H1 (cell line): ENCODE data around the gene DBNL. TPM values are rescaled to one million over a fixed set of nuclear protein-coding genes. Genes with fewer than 3 reads are reported as not detected.
"Not testable (repeated sequence)": the region's sequence is repeated elsewhere in the genome, so short reads cannot be mapped to it uniquely, and the experiment has no call there.

ENCODE experiments used
- CTCF ChIA-PET: fragments of 300-600 bp; sonication (Branson Sonifier 250); formaldehyde crosslinking; loops from one replicate; lab custom pipeline; 2021; ENCODE audit not compliant: partially characterized antibody; lab: Charles Lee
- POLR2A ChIA-PET: fragments of 300-600 bp; sonication (Branson Sonifier 250); formaldehyde crosslinking; loops from one replicate; lab custom pipeline; 2021; ENCODE audit warnings: inconsistent platforms; ENCODE audit not compliant: partially characterized antibody; lab: Charles Lee
- DNase-seq, 2 experiments: peaks; one replicate each; pipeline versions ENCODE4 v3.0.0 to v3.0.0-alpha.2; 2010 to 2022; ENCODE audit warnings: low spot score in 2 of 2, low read depth in 1 of 2, mixed read lengths in 1 of 2
- FAIRE-seq: peaks from 2 replicates; lab custom pipeline; 2011; peaks lifted over from hg19 to GRCh38; lab: Jason Lieb, UNC
- H2AFZ ChIP-seq: 2 replicates; pipeline ENCODE4 v1.8.1; 2012; ENCODE audit warnings: low read length, inconsistent platforms
- H2AK5ac ChIP-seq: 2 replicates; pipeline ENCODE4 v1.6.1; 2013; ENCODE audit warnings: low read depth, low read length
- H2BK120ac ChIP-seq: replicated peaks from 2 replicates; pipeline ENCODE3; 2013; ENCODE audit warnings: low read depth, low read length, inconsistent platforms
- H2BK12ac ChIP-seq: 2 replicates; pipeline ENCODE4 v1.6.1; 2013; ENCODE audit warnings: low read depth, low read length
- H2BK15ac ChIP-seq: 2 replicates; pipeline ENCODE4 v1.6.1; 2013; ENCODE audit warnings: low read length
- H2BK20ac ChIP-seq: 2 replicates; pipeline ENCODE4 v1.6.1; 2013; ENCODE audit warnings: low read length
- H2BK5ac ChIP-seq: 2 replicates; pipeline ENCODE4 v1.6.1; 2013; ENCODE audit warnings: low read depth, low read length
- H3K14ac ChIP-seq: 2 replicates; pipeline ENCODE4 v1.6.1; 2013; ENCODE audit warnings: inconsistent platforms; ENCODE audit not compliant: insufficient read length
- H3K18ac ChIP-seq: 2 replicates; pipeline ENCODE4 v1.6.1; 2013; ENCODE audit warnings: low read length; ENCODE audit errors: extremely low read depth
- H3K23ac ChIP-seq: 2 replicates; pipeline ENCODE4 v1.6.1; 2013; ENCODE audit warnings: inconsistent platforms; ENCODE audit not compliant: insufficient read length
- H3K23me2 ChIP-seq: 2 replicates; pipeline ENCODE4 v1.6.1; 2013; ENCODE audit warnings: low read depth, low read length
- H3K27ac ChIP-seq: 2 replicates; pipeline ENCODE4 v1.6.1; 2011; ENCODE audit warnings: low read depth, low read length, inconsistent platforms
- H3K27me3 ChIP-seq, 4 experiments: replicated peaks in 1 of 4; 1 replicate in 1 of 4; 2 replicates in 3 of 4; pipeline versions ENCODE4 v1.6.1 to v1.8.1; 2011 to 2013; ENCODE audit warnings: low read length in 3 of 4, mild to moderate bottlenecking in 3 of 4, inconsistent platforms in 2 of 4, mixed read lengths in 2 of 4, moderate library complexity in 1 of 4; ENCODE audit not compliant: control insufficient read depth in 3 of 4, insufficient read depth in 3 of 4; ENCODE audit errors: extremely low read depth in 1 of 4
- H3K36me3 ChIP-seq, 4 experiments: 2 replicates each; pipeline versions ENCODE4 v1.6.1 to v1.8.1; 2011 to 2013; ENCODE audit warnings: mild to moderate bottlenecking in 4 of 4, low read length in 3 of 4, moderate library complexity in 2 of 4, control low read depth in 1 of 4, inconsistent platforms in 1 of 4; ENCODE audit not compliant: insufficient read depth in 4 of 4, control insufficient read depth in 2 of 4
- H3K4ac ChIP-seq: replicated peaks from 2 replicates; pipeline ENCODE3; 2013; ENCODE audit warnings: low read length, low read depth, mixed read lengths, inconsistent platforms; ENCODE audit not compliant: insufficient read length
- H3K4me1 ChIP-seq, 4 experiments: replicated peaks in 1 of 4; 1 replicate in 1 of 4; 2 replicates in 3 of 4; pipeline versions ENCODE4 v1.6.1 to v1.8.1; 2011 to 2013; ENCODE audit warnings: low read length in 3 of 4, inconsistent platforms in 2 of 4, mixed read lengths in 1 of 4; ENCODE audit not compliant: insufficient read depth in 4 of 4, control insufficient read depth in 3 of 4
- H3K4me2 ChIP-seq, 2 experiments: 2 replicates each; pipeline versions ENCODE4 v1.6.1 to v1.8.1; 2011 to 2013; ENCODE audit warnings: low read depth in 2 of 2, low read length in 2 of 2, control low read depth in 1 of 2, inconsistent platforms in 1 of 2, mild to moderate bottlenecking in 1 of 2; ENCODE audit not compliant: insufficient read depth in 1 of 2
- H3K4me3 ChIP-seq, 4 experiments: fragments of 200-600, 300-600 bp in 1 of 4; sonication (generic), shearing (Covaris generic), sonication (Bioruptor Twin) in 1 of 4; 2 replicates each; pipeline versions ENCODE4 v1.5.1 to v1.8.1; 2011 to 2016; ENCODE audit warnings: low read length in 4 of 4, low read depth in 3 of 4, control low read depth in 2 of 4, inconsistent platforms in 2 of 4, mild to moderate bottlenecking in 2 of 4, mixed read lengths in 1 of 4, moderate library complexity in 1 of 4; ENCODE audit not compliant: insufficient read depth in 2 of 4; ENCODE audit errors: extremely low read depth in 1 of 4
- H3K56ac ChIP-seq: replicated peaks from 2 replicates; pipeline ENCODE3; 2013; ENCODE audit warnings: low read depth, mild to moderate bottlenecking, mixed read lengths, low read length, inconsistent platforms; ENCODE audit not compliant: insufficient read length
- H3K79me1 ChIP-seq: 2 replicates; pipeline ENCODE4 v1.6.1; 2013; ENCODE audit warnings: low read depth, low read length, control low read depth
- H3K79me2 ChIP-seq, 2 experiments: 2 replicates each; pipeline versions ENCODE4 v1.6.1 to v1.8.1; 2012 to 2013; ENCODE audit warnings: low read length in 2 of 2, mild to moderate bottlenecking in 2 of 2, inconsistent platforms in 1 of 2; ENCODE audit not compliant: insufficient read depth in 2 of 2, control insufficient read depth in 1 of 2
- H3K9ac ChIP-seq, 4 experiments: replicated peaks in 1 of 4; 1 replicate in 1 of 4; 2 replicates in 3 of 4; pipeline versions ENCODE4 v1.6.1 to v1.8.1; 2011 to 2013; ENCODE audit warnings: low read depth in 3 of 4, low read length in 3 of 4, control low read depth in 2 of 4, mild to moderate bottlenecking in 2 of 4, moderate library complexity in 2 of 4, inconsistent platforms in 1 of 4; ENCODE audit errors: extremely low read depth in 1 of 4
- H3K9me3 ChIP-seq, 2 experiments: 2 replicates each; pipeline versions ENCODE4 v1.6.1 to v1.8.1; 2012 to 2013; ENCODE audit warnings: mild to moderate bottlenecking in 2 of 2, moderate library complexity in 2 of 2, control low read depth in 1 of 2, inconsistent platforms in 1 of 2, low read depth in 1 of 2, low read length in 1 of 2, mixed read lengths in 1 of 2; ENCODE audit not compliant: insufficient read depth in 2 of 2
- H4K20me1 ChIP-seq, 2 experiments: replicated peaks in 1 of 2; 2 replicates each; pipeline versions ENCODE3 to v1.8.1; 2011 to 2013; ENCODE audit warnings: inconsistent platforms in 2 of 2, low read length in 2 of 2, mild to moderate bottlenecking in 1 of 2; ENCODE audit not compliant: insufficient read depth in 2 of 2, control insufficient read depth in 1 of 2
- H4K5ac ChIP-seq: 2 replicates; pipeline ENCODE4 v1.6.1; 2013; ENCODE audit warnings: low read length, low read depth, mixed read lengths, inconsistent platforms; ENCODE audit not compliant: insufficient read length
- H4K8ac ChIP-seq: 2 replicates; pipeline ENCODE4 v1.8.0; 2013; ENCODE audit warnings: mild to moderate bottlenecking, moderate library complexity, low read length, inconsistent platforms; ENCODE audit not compliant: insufficient read depth; ENCODE audit errors: extremely low read depth
- H4K91ac ChIP-seq: replicated peaks from 2 replicates; pipeline ENCODE3; 2013; ENCODE audit warnings: low read length, mixed read lengths, inconsistent platforms; ENCODE audit not compliant: insufficient read length
- WGBS, 2 experiments: shearing (Covaris generic) in 1 of 2; methylation state at CpG; one replicate each; pipeline versions ENCODE4 v1.1.6 to v1.1.7; 2013 to 2015; ENCODE audit warnings: low lambda C conversion rate in 2 of 2, mixed read lengths in 2 of 2, inconsistent platforms in 1 of 2, low coverage in 1 of 2, missing lambda C conversion rate in 1 of 2; ENCODE audit not compliant: insufficient replicate concordance in 2 of 2, insufficient coverage in 1 of 2, insufficient read length in 1 of 2; ENCODE audit errors: extremely low coverage in 1 of 2, missing lambda C conversion rate in 1 of 2; 5-methylcytosine and 5-hydroxymethylcytosine counted together
- polyA plus RNA-seq, 7 experiments: library from polyadenylated mRNA; depleted of rRNA in 3 of 7; stranded (reverse) in 5 of 7; unstranded in 2 of 7; fragments of >200 nt in 5 of 7; fragments of 200-250 nt in 2 of 7; gene quantifications; 1 replicate in 5 of 7; 2 replicates in 1 of 7; 4 replicates in 1 of 7; pipeline versions ENCODE4 v1.2.1 to v1.2.3, GENCODE V29; 2011 to 2013; ENCODE audit warnings: missing spikeins in 2 of 7, mixed read lengths in 2 of 7
- total RNA-seq: library from RNA; stranded (reverse); fragmentation: NEBNext Ultra II Directional; extraction: Animal tissue kit (Norgen Biotek cat#: 25700); gene quantifications from 2 replicates; pipeline ENCODE4 v1.2.1, GENCODE V29; 2021

DBNL gene
- total and polyA plus RNA-seq, 2 of the 8 experiments (the other 6 are each of a cell fraction or from before 2014, with no cell fraction given), result 30.9 to 56.6 TPM

DNA sequence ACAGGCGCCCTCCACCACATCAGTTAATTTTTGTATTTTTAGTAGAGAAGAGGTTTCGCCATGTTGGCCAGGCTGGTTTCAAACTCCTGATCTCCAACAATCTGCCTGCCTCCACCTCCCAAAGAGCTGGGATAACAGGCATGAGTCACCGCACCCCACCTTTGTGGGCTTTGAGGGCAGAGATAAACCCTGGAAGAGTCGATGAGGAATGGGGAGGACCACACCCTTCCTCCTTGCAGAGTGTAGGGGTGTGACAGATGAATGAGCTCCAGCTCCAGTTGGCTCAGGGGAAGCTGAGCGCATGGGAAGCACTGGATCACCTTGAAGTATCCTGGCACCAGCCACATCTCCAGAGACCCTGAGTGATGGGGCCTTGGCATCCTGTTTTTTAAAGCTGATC, 14.5 kb upstream of the DBNL start:
- H2BK20ac ChIP-seq, H2BK12ac ChIP-seq, H3K9ac ChIP-seq, CTCF ChIA-PET, H3K36me3 ChIP-seq, H3K4ac ChIP-seq, H3K9me3 ChIP-seq, H3K56ac ChIP-seq, H2AFZ ChIP-seq, H4K91ac ChIP-seq, H3K27ac ChIP-seq, H4K20me1 ChIP-seq, H4K8ac ChIP-seq, FAIRE-seq, POLR2A ChIA-PET, H2BK5ac ChIP-seq, H2BK120ac ChIP-seq, H2BK15ac ChIP-seq, H3K23me2 ChIP-seq, H3K79me1 ChIP-seq, H3K27me3 ChIP-seq, H3K4me1 ChIP-seq, DNase-seq, H3K4me3 ChIP-seq, H3K4me2 ChIP-seq, H3K18ac ChIP-seq, H3K23ac ChIP-seq, H4K5ac ChIP-seq, H3K14ac ChIP-seq, H3K79me2 ChIP-seq, H2AK5ac ChIP-seq: not testable (repeated sequence)
- 69% methylated on average over 2 of the region's 5 CpGs; no CpG with 5 or more reads in 1 of the 2 experiments for WGBS, 2 experiments

DNA sequence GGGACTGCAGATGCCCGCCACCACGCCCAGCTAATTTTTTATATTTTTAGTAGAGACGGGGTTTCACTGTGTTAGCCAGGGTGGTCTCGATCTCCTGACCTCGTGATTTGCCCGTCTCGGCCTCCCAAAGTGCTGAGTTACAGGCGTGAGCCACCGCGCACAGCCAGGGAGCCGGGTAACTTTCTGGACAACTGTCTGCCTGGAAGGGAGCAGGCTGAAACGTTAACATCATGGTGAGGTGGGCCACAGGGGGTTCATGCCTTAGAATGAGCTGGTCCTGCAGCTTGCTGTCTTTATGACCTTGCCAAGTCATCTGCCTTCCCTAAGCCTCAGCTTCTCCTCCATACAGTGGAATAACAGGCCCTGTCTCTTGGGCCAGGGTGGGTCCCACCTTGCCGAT, 13.2 kb upstream of the DBNL start:
- H3K4me1 ChIP-seq, H2BK12ac ChIP-seq, H2BK15ac ChIP-seq, H3K36me3 ChIP-seq, H4K8ac ChIP-seq, H3K9me3 ChIP-seq, H3K18ac ChIP-seq, H3K79me2 ChIP-seq, H3K4ac ChIP-seq, H3K9ac ChIP-seq, H2BK20ac ChIP-seq, H4K91ac ChIP-seq, H3K4me2 ChIP-seq, CTCF ChIA-PET, H3K14ac ChIP-seq, H4K5ac ChIP-seq, H3K23ac ChIP-seq, H4K20me1 ChIP-seq, H3K27me3 ChIP-seq, H2AFZ ChIP-seq, H3K23me2 ChIP-seq, H2BK5ac ChIP-seq, H3K4me3 ChIP-seq, POLR2A ChIA-PET, H3K27ac ChIP-seq, H2BK120ac ChIP-seq, H2AK5ac ChIP-seq, H3K79me1 ChIP-seq, DNase-seq, FAIRE-seq, H3K56ac ChIP-seq: not testable (repeated sequence)
- 91% methylated on average over 12 of the region's 13 CpGs; no CpG with 5 or more reads in 1 of the 2 experiments for WGBS, 2 experiments
